ENCODE measurements around the gene AMZ2. TPM values are rescaled to one million over a fixed set of nuclear protein-coding genes. Genes with fewer than 3 reads are reported as not detected.

The AMZ2 gene
- total and polyA plus RNA-seq, 2 of the 8 experiments (the other 6 are each of a cell fraction or from before 2014, with no cell fraction given), result 49.5 to 71.0 TPM

- TF ChIP-seq YY1 (IDR thresholded peaks at IDR 0.05; ENCODE audit: low read depth, low read length) (no peak), USF2 (IDR thresholded peaks at IDR 0.05; ENCODE audit: low read length) (no peak), HDAC6 (IDR thresholded peaks at IDR 0.05; ENCODE audit: low read depth, low read length) (no peak), KDM5A (IDR thresholded peaks at IDR 0.05; ENCODE audit: low read length) (no peak), KDM4A (IDR thresholded peaks at IDR 0.05; ENCODE audit: low read depth, low read length, severe bottlenecking) (peak; percentile 68), CREB1 (IDR thresholded peaks at IDR 0.05) (peak; percentile 73), TEAD4 (IDR thresholded peaks at IDR 0.05; ENCODE audit: low read depth, low read length) (no peak), SAP30 (IDR thresholded peaks at IDR 0.05; ENCODE audit: insufficient read depth, insufficient replicate concordance, low read length) (no peak), GTF2F1 (IDR thresholded peaks at IDR 0.05; ENCODE audit: borderline replicate concordance, low read depth, low read length) (no peak), TAF1 (IDR thresholded peaks at IDR 0.05; ENCODE audit: low read depth, low read length) (peak; percentile 89), SUZ12 (IDR thresholded peaks at IDR 0.05; ENCODE audit: low read length) (peak; percentile 48; the same call in 1 of the 2 replicates), CTCF (IDR thresholded peaks at IDR 0.05; ENCODE audit: control extremely low read depth in 1 of 3, insufficient read depth in 1 of 3, low read depth in 1 of 3, low read length in 3 of 3) (no peak), E2F6 (IDR thresholded peaks at IDR 0.05) (peak; percentile 63; the same call in 1 of the 2 replicates), ZNF274 (IDR thresholded peaks at IDR 0.05; ENCODE audit: borderline replicate concordance, extremely low read depth, low read length) (no peak), CEBPB (IDR thresholded peaks at IDR 0.05; ENCODE audit: low read depth, low read length) (no peak), NRF1 (IDR thresholded peaks at IDR 0.05; ENCODE audit: low read depth, low read length) (peak; percentile 80), NANOG (IDR thresholded peaks at IDR 0.05; ENCODE audit: insufficient read depth, low read depth, low read length, poor library complexity, severe bottlenecking) (no peak)
- TF ChIP-seq, protein P1, sequence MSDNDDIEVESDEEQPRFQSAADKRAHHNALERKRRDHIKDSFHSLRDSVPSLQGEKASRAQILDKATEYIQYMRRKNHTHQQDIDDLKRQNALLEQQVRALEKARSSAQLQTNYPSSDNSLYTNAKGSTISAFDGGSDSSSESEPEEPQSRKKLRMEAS (IDR thresholded peaks at IDR 0.05), result peak; percentile 61
Measured at GRCh38 chr17:68247445-68248198, at the start of gene AMZ2 (continued).

Measured in H1 (cell line).